GM20431 (cell line): ENCODE measurements around the gene ATP6V0D1.

Experiments used
- in situ Hi-C: fragments of 300-500 bp; cut with MseI, MboI; formaldehyde crosslinking; loops from one replicate; pipeline ENCODE4 v1.15.0; 2020; ENCODE audit warnings: low sequenced_read_pairs; ENCODE audit not compliant: unreplicated experiment

The ATP6V0D1 gene

GRCh38 chr16:67463691-67464090 lies 17.3 kb downstream of the ATP6V0D1 start:
- in situ Hi-C loops: no loop called here

GRCh38 chr16:67463059-67463458 lies 17.9 kb downstream of the ATP6V0D1 start:
- in situ Hi-C loops: no loop called here

DNA sequence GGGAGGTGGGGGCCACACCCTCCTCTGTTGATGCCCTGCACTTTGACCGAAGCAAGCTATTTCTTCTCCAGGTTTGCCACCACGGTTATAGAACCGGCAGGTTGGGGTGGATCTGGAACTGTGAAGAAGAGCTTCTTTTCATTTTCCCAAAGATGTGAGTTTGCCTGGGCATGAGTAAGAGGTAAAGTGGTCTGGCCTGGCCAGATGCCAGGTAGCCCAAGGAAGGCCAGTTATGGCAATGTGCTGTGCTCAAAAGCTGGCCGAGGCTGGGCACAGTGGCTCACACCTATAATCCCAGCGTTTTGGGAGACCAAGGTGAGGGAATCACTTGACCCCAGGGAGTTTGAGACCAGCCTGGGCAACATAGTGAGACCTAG lies 18.7 kb downstream of the ATP6V0D1 start:
- in situ Hi-C loops: no loop called here

DNA sequence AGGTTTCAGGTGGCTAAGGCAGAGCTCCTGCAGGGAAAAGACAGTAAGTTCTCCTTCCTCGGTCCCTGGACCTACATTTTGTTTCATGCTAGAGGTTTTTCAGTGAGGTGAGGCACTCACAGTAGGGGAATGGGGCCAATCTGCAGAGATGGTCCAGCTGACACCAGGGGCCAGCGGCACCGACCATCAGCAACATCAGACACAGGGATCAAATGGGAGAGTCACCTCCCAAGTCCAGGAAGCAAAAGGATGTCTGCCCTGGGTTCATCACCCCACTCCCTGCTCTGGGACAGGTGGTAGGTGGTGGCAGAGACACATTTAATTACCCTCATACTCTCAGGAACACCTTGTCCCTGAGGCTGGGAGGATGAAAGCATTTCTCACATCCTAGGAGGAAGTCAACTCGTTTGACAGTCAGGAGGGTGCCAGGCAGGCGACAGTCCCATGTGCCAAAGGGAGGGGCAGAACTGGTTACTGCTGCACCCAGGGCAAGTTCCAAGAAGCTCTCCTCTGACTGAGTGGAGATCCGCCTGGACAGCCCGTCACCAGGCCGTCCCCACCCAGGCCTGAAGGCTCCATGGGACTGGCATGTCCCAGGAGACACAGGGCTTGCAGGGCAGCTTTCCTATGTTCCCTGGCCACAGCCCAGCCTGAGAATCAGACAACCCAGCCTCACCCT lies 19.2 kb downstream of the ATP6V0D1 start:
- in situ Hi-C loops: no loop called here

DNA sequence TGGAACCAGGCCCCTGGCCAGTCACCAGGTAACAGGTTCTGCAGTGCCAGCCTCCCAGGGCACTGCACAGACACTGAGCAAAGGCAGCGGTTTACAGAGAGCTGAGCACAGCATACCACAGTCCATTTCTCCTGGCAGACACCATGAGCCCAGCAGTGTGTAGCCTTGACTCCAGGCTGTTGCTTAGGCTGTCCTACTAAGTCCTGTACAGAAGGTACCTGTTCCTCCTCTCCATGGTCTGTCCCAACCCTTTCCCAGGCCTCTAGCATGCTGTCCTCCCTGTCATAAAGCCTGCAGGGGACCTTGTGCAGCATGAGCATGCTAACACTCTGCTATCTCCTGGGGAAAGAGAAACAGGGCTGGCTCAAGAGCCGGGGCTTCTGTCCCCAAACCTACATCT lies 20.0 kb downstream of the ATP6V0D1 start:
- in situ Hi-C loops: no loop called here

DNA sequence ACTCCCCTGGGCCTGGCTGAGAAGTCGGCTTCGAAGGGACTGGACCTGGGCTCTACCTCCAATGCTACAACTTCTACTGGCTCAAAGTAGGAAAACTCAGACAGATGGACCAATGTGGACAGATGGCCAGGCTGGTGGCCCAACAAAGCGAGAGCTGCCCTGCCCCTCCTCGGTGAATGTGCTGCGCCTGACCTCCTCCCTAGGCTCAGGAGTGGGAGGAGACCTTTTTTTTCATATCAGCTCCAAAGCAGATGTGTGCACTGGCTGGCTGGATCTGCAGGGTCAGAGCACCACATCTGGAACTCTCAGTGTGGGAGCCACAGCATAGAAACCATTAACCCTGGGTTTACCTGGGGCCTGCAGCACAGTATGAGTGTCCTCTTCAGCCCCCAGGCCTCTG lies 20.8 kb downstream of the ATP6V0D1 start:
- in situ Hi-C loops: no loop called here

GRCh38 chr16:67459861-67460150 lies 21.2 kb downstream of the ATP6V0D1 start:
- in situ Hi-C loops: no loop called here

- in situ Hi-C loops: no loop called here
Observed at GRCh38 chr16:67459066-67459860, 21.7 kb downstream of the ATP6V0D1 start.

- in situ Hi-C loops: no loop called here
Observed at GRCh38 chr16:67458121-67458641, 22.8 kb downstream of the ATP6V0D1 start.

DNA sequence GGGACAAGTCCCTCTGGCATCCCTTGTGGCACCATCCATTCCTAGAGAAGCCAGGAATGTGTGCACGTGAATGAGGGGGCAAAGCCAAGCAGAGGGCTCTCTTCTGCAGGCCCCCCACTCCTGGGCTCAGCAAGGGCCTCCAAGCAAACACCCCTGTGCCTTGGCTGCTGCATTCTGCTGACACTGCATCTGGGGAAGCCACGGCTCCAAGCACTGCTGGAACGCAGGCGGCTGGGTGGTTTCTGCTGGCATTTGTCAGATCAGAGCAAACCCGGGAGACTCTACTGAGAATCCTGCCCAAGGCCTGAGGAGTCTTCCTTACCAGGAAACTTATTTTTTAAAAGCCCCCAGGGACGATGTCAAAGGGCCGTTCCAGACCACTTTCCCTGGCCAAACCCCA lies 23.3 kb downstream of the ATP6V0D1 start:
- in situ Hi-C loops: no loop called here

- in situ Hi-C loops: no loop called here
Observed at GRCh38 chr16:67456391-67457081, 24.4 kb downstream of the ATP6V0D1 start.

DNA sequence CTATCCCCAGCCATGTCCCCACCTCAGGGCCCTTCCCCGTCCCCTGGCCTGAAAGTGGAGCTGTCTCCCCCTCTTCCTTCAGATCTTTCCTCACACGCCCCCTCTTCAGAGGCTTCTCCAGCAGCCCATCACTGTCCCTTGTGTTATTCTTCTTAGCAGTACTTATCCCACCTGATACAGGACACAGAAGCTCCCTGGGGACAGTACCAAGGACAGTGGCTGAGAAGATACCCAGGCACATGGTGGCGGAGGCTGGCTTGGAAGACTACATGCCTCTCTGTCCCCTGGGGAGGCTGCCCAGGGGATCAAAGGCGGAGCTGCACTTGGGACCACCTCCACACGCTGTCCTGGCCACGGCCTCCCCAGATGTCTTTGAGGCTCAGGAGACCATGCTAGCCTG lies 26.1 kb downstream of the ATP6V0D1 start:
- in situ Hi-C loops: no loop called here

DNA sequence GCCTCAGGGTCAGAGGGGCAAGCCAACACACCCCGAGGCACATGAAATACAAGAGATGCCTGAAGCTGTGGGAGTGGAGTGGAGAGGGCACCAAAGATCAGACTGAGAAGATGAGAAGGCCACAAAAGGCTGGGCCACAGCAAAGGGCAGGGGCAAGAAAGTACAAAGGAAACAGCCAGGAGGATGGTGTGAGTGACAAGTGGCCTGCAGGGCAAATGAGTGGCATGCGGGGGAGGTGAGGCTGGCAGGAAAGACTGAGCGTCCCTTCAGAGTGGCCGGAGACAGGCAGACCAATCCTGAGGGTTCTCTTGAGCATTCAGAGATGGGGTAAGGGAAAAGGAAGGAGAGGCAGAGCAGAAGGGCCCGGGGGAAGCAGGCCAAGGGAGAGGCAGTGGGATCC lies 26.9 kb downstream of the ATP6V0D1 start:
- in situ Hi-C loops: no loop called here

DNA sequence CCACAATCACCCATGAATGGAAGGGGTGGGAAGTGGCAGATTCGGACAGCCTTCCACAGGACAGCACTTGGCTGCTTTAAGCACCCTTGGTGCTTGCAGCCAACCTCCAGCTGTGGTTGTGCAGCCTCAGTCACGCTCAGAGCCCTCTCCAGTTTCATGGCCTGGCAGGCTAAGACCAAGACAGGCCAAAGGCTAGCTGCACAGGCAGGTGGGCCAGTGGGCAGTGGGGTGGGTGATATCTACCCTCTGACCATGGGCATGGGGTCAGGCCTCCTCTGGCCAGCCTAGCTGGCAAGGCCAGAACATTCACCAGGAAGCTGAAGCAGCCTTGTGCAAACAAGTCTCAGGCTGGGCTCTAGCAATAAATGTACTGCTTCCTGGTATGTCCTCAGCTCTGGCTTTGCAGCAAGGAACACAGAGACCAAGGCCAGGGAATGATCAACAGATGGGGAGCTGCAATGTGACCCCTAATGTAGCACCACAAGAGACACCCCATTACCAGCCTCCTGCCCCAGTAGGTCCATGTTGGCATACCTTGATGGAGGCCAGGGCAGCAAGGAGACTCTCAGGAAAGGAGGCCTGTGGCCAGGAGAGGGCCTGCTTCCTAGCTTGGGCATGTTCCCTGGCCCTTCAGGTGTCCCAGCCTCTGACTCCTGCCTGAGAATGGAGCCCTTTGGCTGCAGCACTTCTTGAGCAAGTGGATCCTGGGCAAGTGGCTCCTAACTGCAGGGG lies 29.1 kb downstream of the ATP6V0D1 start:
- in situ Hi-C loops: no loop called here

DNA sequence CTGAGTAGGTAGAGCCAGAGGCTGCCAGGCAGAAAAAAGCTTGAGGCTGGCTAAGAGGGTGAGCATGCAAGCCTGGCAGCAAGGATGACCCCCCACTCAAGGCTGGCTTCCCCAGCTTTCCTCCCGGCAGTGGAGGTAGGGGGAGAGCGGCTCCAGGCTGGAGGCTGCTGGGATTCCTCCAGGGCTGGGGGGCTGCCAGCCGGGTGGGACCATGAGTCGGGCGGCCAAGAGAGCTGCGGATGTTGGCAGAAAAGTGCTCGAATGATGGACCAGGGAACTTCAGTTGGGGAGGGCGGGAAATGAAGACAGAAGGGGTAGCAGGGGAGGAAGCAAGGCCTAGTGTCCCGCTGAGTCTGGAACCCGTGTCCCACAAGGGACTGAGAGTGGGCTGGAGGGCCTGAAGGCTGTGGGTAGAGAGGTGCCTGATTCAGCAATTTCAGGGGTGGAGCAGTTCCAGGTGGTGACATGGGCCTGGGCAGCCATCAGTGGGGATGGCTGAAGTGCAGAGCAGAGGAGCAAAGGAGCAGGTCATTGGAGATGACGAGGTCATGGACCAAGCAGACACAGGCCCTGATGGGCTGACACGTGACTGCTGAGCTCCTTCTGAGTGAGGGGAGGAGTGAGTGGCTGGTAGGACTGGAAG lies 29.8 kb downstream of the ATP6V0D1 start:
- in situ Hi-C loops: no loop called here

- in situ Hi-C loops: no loop called here
Observed at GRCh38 chr16:67449739-67450138, 31.2 kb downstream of the ATP6V0D1 start.

GRCh38 chr16:67449336-67449735 lies 31.6 kb downstream of the ATP6V0D1 start:
- in situ Hi-C loops: no loop called here

- in situ Hi-C loops: no loop called here
Observed at GRCh38 chr16:67448580-67448979, 32.4 kb downstream of the ATP6V0D1 start.

GRCh38 chr16:67447508-67448076 lies 33.4 kb downstream of the ATP6V0D1 start:
- in situ Hi-C loops: no loop called here
